Nephron progenitor cell (in vitro differentiated cells): ENCODE measurements around the gene CTDSPL.
A peak's percentile ranks its signal among the peaks of the same experiment; 100 is the strongest.

Experiments
- DNase-seq: peaks from one replicate; pipeline ENCODE4 v3.0.0; 2021
- H3K27ac Mint-ChIP-seq: 2 replicates; pipeline ENCODE4 v1.8.0; 2021; ENCODE audit warnings: mild to moderate bottlenecking, moderate library complexity, mixed read lengths
- H3K27me3 Mint-ChIP-seq: 2 replicates; pipeline ENCODE4 v1.8.0; 2021; ENCODE audit warnings: mild to moderate bottlenecking, low read depth, mixed read lengths; ENCODE audit not compliant: poor library complexity
- H3K36me3 Mint-ChIP-seq: 2 replicates; pipeline ENCODE4 v1.8.0; 2021; ENCODE audit warnings: low read depth, mixed read lengths
- H3K4me1 Mint-ChIP-seq: 2 replicates; pipeline ENCODE4 v1.8.0; 2021; ENCODE audit warnings: mixed read lengths
- H3K4me3 Mint-ChIP-seq: 2 replicates; pipeline ENCODE4 v1.8.0; 2021; ENCODE audit warnings: mild to moderate bottlenecking, moderate library complexity, mixed read lengths
- H3K9me3 Mint-ChIP-seq: 2 replicates; pipeline ENCODE4 v1.8.0; 2021; ENCODE audit warnings: mild to moderate bottlenecking, moderate library complexity, mixed read lengths
- TF ChIP-seq, protein P1 (sequence below): fragments of 200-600 bp; sonication (generic); IDR thresholded peaks from 2 replicates; pipeline ENCODE4 v1.5.0; 2021; ENCODE audit warnings: antibody characterized with exemption

The CTDSPL gene

DNA sequence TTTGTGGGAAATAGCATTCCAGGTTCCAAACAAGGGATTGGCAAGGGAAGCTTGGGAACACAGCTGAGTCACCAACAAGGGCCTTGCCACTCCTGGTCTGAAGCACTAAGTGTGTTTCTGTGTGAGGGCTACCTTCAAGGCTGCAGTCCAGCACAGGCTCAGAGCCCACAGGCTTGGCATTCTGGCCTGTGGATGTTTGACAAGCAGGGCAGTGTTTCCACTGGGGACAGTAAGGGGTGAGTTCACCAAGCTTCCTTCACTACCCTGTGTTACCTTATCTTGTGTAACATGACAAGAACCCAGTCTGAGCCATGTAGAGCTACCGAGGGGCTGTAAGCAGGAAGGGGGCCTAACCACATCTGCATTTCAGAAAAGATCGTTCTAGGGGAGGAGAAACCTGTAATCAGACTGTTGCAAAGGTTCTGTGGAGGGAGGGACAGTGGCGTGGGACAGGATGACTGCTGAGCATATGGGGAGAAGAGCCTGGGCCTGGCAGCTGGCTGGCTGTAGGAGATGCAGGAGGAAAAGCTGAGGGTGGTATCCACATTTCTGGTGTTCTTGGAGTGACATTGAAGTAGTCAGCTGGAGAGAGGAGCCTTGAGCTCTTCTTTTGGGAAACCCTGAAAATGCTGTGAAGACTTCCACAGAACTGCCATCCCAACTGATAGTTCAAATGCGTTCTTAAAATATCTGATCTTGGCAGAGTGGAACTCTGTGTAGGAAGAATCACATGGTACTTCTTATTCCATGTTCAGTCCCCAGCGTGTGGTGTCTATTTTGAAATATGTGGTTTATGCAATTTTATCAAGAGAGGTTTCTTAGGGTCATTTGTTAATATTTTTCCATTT, 61.3 kb downstream of the CTDSPL start:
- H3K27ac Mint-ChIP-seq: no peak overlapping the region
- peaks cover 46% of the 10 kb centered on the region for H3K4me1 Mint-ChIP-seq
- H3K36me3 Mint-ChIP-seq: peaks cover 11% of the 10 kb centered on the region
- no peak overlapping the region for H3K4me3 Mint-ChIP-seq
- no peak for DNase-seq
- H3K9me3 Mint-ChIP-seq: no peaks in the 10 kb centered on the region
- peaks cover 5% of the 10 kb centered on the region for H3K27me3 Mint-ChIP-seq
- TF ChIP-seq, protein P1, sequence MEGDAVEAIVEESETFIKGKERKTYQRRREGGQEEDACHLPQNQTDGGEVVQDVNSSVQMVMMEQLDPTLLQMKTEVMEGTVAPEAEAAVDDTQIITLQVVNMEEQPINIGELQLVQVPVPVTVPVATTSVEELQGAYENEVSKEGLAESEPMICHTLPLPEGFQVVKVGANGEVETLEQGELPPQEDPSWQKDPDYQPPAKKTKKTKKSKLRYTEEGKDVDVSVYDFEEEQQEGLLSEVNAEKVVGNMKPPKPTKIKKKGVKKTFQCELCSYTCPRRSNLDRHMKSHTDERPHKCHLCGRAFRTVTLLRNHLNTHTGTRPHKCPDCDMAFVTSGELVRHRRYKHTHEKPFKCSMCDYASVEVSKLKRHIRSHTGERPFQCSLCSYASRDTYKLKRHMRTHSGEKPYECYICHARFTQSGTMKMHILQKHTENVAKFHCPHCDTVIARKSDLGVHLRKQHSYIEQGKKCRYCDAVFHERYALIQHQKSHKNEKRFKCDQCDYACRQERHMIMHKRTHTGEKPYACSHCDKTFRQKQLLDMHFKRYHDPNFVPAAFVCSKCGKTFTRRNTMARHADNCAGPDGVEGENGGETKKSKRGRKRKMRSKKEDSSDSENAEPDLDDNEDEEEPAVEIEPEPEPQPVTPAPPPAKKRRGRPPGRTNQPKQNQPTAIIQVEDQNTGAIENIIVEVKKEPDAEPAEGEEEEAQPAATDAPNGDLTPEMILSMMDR: no peak

DNA sequence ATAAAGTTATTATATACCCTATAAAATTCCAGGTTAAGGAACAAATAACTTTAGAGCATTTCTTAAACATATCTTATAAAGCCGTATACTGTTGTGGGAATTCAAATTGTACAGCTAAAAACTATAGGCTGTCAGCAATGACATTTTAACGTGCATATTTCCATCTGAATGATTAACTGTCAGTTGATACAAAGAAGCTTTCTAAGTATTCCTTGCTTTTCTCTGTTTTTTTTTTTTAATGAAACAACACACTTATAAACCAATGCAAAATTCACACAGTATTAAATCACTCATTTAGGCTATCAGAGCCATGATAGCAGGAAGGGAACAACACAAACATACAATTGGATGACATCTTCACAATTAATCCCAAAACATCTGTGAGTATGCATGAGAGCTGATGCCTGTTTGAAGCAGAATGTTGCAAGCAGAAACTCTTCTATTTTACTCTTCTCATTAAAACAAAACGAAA, 61.9 kb downstream of the CTDSPL start:
- Mint-ChIP-seq H3K36me3 (peaks cover 16% of the 10 kb centered on the region), H3K4me3 (no peak overlapping the region), H3K4me1 (peaks cover 46% of the 10 kb centered on the region), H3K27ac (no peak overlapping the region), H3K9me3 (peaks cover 4% of the 10 kb centered on the region), H3K27me3 (peaks cover 5% of the 10 kb centered on the region)
- no peak for DNase-seq
- TF ChIP-seq, protein P1: no peak

DNA sequence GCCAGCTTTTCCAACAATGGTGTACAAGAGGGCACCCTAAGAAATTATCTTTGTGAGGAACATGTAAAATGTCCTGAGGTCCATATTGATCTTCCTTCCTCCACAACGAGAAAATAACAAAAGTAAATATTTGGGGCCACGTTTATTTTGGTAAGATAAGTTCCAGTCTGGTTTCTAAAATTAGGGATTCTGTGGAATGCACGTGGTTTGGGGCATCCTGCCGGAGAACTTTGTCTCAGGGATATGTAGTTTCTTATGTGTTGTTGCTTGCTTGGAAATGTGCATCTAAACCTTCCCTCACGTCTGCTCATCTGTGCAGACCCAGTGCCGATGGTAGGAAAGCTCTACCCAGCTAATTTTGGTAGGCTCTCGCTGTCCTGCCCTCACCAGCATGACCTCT, 62.8 kb downstream of the CTDSPL start:
- H3K36me3 Mint-ChIP-seq: peaks cover 24% of the 10 kb centered on the region
- peaks cover 12% of the 10 kb centered on the region for H3K9me3 Mint-ChIP-seq
- DNase-seq: no peak
- TF ChIP-seq, protein P1: no peak
- H3K4me3 Mint-ChIP-seq: no peak overlapping the region
- H3K4me1 Mint-ChIP-seq: peaks cover 40% of the 10 kb centered on the region
- peaks cover 5% of the 10 kb centered on the region for H3K27me3 Mint-ChIP-seq
- peak overlapping the region; percentile 88 for H3K27ac Mint-ChIP-seq

DNA sequence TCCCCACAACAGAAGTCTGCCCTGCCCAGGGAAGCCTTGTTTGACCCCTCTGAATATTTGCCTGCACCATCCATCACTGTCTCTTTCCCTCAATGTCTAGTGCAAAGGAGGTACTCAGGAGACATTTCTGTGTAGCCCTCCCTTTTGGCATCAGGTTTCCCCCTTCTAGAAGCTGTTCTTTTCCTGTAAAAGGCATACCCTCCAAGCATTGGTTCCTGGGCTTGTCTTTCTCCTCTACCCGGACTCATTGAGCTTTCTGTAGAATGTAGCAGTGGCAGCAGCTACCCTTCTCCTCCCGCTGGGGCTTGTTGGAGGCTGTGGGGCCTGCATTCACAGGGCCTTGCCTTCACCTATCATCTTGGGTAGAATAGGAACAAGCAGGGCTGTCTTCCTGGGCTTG, 63.5 kb downstream of the CTDSPL start:
- Mint-ChIP-seq H3K27ac (peak overlapping the region; percentile 88), H3K4me1 (peaks cover 33% of the 10 kb centered on the region), H3K27me3 (peaks cover 5% of the 10 kb centered on the region), H3K9me3 (peaks cover 16% of the 10 kb centered on the region), H3K36me3 (peaks cover 28% of the 10 kb centered on the region), H3K4me3 (no peak overlapping the region)
- TF ChIP-seq, protein P1: no peak
- DNase-seq: peak; percentile 16

DNA sequence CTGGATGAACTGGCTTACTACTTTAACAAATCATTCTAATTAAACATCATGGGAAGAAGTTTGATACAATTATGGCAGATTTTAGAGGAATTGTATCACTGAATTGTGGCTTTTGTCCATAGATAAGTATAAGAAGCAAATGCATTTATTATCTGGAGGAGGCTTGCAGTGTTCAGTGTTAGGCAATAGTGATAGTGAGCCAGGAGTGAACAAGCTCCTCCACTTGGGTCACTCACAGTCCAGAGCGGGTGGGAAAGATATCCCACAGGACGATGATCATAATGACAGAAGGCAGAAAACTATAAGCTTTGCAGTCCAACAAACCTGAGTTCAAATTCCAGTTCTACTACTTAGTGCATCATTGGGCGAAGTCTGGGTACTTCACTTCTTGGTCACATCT, 64.9 kb downstream of the CTDSPL start:
- H3K9me3 Mint-ChIP-seq: peaks cover 25% of the 10 kb centered on the region
- peaks cover 5% of the 10 kb centered on the region for H3K27me3 Mint-ChIP-seq
- TF ChIP-seq, protein P1: no peak
- no peak overlapping the region for H3K27ac Mint-ChIP-seq
- peaks cover 37% of the 10 kb centered on the region for H3K36me3 Mint-ChIP-seq
- DNase-seq: no peak
- H3K4me1 Mint-ChIP-seq: peaks cover 32% of the 10 kb centered on the region
- no peak overlapping the region for H3K4me3 Mint-ChIP-seq

DNA sequence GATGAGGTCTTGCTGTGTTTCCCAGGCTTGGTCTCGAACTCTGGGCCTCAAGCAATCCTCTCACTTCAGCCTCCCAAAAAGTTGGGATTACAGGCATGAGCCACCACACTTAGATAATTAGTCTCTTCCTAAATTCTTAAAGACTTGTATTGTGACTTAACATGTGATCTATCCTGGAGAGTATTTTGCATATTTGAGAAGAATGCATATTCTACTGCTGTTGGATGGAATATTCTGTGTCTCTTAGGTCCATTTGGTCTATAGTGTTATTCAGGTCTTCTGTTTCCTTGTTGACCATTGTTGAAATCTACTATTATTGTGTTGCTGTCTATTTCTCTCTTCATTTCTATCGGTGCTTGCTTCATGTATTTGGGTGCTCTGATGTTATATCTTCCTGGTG, 68.8 kb downstream of the CTDSPL start:
- Mint-ChIP-seq H3K4me1 (peaks cover 14% of the 10 kb centered on the region), H3K27ac (peak overlapping the region; percentile 39), H3K9me3 (peaks cover 25% of the 10 kb centered on the region), H3K4me3 (no peak overlapping the region), H3K36me3 (peaks cover 37% of the 10 kb centered on the region), H3K27me3 (no peaks in the 10 kb centered on the region)
- no peak for DNase-seq
- TF ChIP-seq, protein P1: no peak
